PFSK-1 (cell line): ENCODE data around the gene LGI1.

Experiments
- FOXP2 ChIP-seq: optimal IDR thresholded peaks from 2 replicates; pipeline ENCODE3; 2011; ENCODE audit warnings: borderline replicate concordance, control low read depth, inconsistent platforms; ENCODE audit not compliant: insufficient read depth; ENCODE audit errors: extremely low read length, extremely low read depth
- POLR2AphosphoS5 ChIP-seq: IDR thresholded peaks from 2 replicates; pipeline ENCODE4 v1.6.1; 2012; ENCODE audit warnings: low read depth, mild to moderate bottlenecking, control low read depth, low read length, moderate library complexity
- REST ChIP-seq, 2 experiments: IDR thresholded peaks; 2 replicates each; pipeline versions ENCODE4 v1.6.1 to v1.8.0; 2011 to 2012; ENCODE audit warnings: low read depth in 2 of 2, low read length in 2 of 2, control low read depth in 1 of 2, inconsistent platforms in 1 of 2, mild to moderate bottlenecking in 1 of 2, moderate library complexity in 1 of 2; ENCODE audit not compliant: insufficient read depth in 1 of 2
- SIN3A ChIP-seq: IDR thresholded peaks from 2 replicates; pipeline ENCODE4 v1.6.1; 2012; ENCODE audit warnings: mild to moderate bottlenecking, low read length, moderate library complexity, borderline replicate concordance; ENCODE audit not compliant: insufficient read depth
- TAF1 ChIP-seq: IDR thresholded peaks from 2 replicates; pipeline ENCODE4 v1.6.1; 2012; ENCODE audit warnings: low read length, control low read depth, borderline replicate concordance; ENCODE audit not compliant: insufficient read depth

- TF ChIP-seq REST (IDR thresholded peaks at IDR 0.05; ENCODE audit: insufficient read depth in 1 of 2, low read depth in 2 of 2, low read length in 2 of 2) (no peak), FOXP2 (no peak), POLR2AphosphoS5 (no peak), TAF1 (no peak), SIN3A (no peak)
Measured at GRCh38 chr10:93827056-93827804, 69.5 kb downstream of the LGI1 start.
